Activated T-helper 2 cell treated with anti-CD3 and anti-CD28 coated beads, Interferon-gamma antibody, Interleukin-2, Interleukin-4, amounts not matched to agents 10 μg/mL and 5 μg/mL and 100 μg/mL, durations not matched to agents 14 hours and 24 hours and 36 hours (primary cell): ENCODE results near the gene DACT2. TPM values are rescaled to one million over a fixed set of nuclear protein-coding genes. Genes with fewer than 3 reads are reported as not detected.

Source experiments
- total RNA-seq: library from RNA; stranded (reverse); gene quantifications from 2 replicates; pipeline ENCODE4 v1.2.3, GENCODE V29; 2022

The DACT2 gene
- total RNA-seq, 1 donor from 2014 or later = 0.80 TPM

Other genes with a start within 250 kb of the DACT2 start
- not detected in 2 replicates for gene FRMD1, start 240.6 kb downstream of the DACT2 start, total RNA-seq
- gene SMOC2, start 121.4 kb upstream of the DACT2 start, total RNA-seq = not detected in 2 replicates